Stimulated activated CD8-positive, alpha-beta memory T cell treated with anti-CD3 and anti-CD28 coated beads, Interleukin-15, amount 100 ng/mL, for 4 hours (primary cell): ENCODE measurements around the gene ZBTB25.

Experiments
- DNase-seq, 2 donors: peaks; one replicate each; pipeline ENCODE4 v3.0.0-alpha.2; 2020; ENCODE audit warnings: low read depth in 2 of 2

The ZBTB25 gene

GRCh38 chr14:64442300-64442988 is 61.2 kb downstream of the ZBTB25 start:
- DNase-seq = no peak

- DNase-seq = no peak
These were observed 63.1 kb downstream of the ZBTB25 start for GRCh38 chr14:64440494-64440893.

DNA sequence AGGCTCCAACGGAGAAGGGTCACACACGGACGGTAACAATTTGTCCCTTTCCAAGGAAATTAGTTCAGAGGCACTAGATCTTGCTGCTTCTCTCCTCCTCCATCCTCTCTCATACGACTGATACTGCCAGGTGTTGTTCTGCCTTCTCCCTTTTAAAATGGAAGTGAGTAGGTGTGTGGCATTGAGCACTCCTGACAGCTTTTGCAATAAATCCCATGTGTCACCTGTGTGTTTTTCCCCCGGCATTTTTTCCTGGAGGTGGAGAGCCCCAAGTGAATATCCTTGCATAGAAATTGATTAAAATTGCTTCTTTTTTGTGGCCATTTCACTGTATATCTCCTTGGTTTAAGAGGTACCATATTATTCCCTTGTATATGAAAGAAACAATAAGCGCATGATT is 64.5 kb downstream of the ZBTB25 start:
- DNase-seq = no peak

- DNase-seq = peak in 1 of 2 donors; percentile 3
These were observed 65.3 kb downstream of the ZBTB25 start for GRCh38 chr14:64438181-64438841.

GRCh38 chr14:64434528-64434927 is 69.1 kb downstream of the ZBTB25 start:
- DNase-seq = no peak

- no peak for DNase-seq
These were observed 79.7 kb downstream of the ZBTB25 start for GRCh38 chr14:64423987-64424386.

GRCh38 chr14:64422756-64423155 is 80.9 kb downstream of the ZBTB25 start:
- no peak for DNase-seq

DNA sequence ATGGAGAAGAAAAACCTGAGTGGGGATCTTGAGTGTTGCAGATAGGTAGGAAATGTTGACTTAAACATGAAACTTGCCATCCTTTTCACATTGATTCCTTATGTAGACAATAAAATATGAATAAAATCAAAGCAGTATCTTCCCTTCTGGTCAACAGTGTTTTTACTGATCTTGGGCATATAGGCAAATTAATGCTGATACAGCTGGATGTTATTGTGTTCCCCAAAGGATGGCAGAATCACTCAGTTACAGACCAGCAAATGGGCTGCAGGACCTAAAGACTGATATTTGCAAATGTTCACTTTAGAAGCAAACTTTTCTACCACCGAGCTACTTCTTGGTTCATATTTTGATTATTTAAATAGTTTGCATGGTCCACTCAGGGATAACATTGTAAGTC is 81.6 kb downstream of the ZBTB25 start:
- no peak for DNase-seq

DNA sequence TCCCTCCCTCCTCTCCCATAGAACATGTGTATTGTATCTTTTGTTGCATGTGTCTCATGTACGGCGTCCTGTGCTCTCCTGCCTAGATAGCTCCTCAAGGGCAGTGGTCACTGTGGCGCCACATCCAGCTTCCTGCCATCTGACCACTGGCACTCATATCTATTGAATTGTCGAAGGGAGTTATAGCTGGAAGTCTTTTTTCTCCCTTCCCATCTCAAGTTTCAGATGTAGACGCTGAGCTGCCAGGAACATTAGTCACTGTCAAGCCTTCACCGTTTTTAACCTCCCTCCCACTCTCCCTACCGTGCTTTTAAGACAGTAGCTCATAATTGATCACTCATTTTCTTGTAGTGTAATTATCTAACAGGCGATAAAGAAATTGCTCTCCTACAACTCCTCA is 82.5 kb downstream of the ZBTB25 start:
- no peak for DNase-seq

DNA sequence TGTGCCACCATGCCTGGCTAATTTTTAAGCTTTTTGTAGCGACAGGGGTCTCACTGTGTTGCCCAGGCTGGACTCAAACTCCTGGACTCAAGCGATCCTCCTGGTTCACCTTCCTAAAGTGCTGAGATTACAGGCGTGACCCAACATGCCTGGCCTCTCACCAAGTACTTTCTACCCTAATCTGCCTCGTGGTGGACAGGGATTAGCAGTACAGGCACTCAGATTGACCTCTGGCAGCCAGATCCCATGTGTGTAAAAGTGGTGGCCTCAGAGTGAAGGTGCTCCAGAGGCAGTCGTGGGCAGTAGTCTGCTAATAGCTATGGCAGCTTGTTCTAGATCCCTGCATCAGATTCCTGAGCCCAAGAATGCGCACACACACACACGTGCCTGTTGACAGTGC is 84.6 kb downstream of the ZBTB25 start:
- no peak for DNase-seq

DNA sequence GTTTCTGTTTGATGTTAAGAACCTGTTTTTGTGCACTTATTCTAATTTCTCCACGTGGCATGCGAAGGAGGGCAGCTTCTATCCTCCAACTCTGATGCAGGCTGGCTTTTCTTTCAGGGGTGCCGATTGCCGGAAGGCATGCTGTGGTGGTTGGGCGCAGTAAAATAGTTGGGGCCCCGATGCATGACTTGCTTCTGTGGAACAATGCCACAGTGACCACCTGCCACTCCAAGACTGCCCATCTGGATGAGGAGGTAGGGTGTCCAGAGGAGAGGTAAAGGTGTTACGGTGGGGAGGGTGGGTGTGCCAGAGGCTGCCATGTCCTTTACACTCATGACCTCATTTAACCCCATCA is 85.9 kb downstream of the ZBTB25 start:
- DNase-seq = no peak

DNA sequence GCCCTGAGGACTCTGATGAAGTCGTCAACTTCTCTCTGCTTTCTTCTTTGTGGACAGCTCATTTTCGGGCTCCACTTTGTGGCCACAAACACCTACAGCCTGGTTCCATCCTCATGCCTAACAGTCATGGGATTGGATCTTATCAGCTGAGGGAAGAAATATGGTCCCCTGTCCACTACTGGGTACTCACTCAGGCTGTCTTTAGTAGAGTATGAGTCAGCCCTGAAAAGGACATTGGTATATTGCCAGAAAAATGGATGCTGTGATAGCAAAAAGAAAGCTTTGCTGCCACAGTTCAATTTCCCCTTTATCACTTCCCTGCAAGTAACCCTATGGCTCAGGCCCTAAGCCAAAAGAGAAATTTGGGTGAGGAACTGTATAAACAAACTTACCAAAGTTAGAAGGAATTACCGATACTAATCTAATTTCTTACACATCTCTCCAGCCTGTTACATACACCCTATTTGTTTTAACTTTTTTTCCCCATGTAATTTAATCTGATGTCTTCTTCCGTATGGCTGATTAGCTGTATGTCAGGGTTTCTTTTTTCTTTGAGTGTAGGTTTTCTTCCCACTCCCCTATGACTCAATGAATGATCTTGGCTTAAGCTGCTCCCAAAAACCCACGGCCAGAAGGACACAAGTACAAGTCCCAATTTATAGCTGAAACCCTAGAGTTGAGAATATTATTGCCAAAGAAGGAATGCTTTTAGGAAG is 86.4 kb downstream of the ZBTB25 start:
- DNase-seq = no peak

DNA sequence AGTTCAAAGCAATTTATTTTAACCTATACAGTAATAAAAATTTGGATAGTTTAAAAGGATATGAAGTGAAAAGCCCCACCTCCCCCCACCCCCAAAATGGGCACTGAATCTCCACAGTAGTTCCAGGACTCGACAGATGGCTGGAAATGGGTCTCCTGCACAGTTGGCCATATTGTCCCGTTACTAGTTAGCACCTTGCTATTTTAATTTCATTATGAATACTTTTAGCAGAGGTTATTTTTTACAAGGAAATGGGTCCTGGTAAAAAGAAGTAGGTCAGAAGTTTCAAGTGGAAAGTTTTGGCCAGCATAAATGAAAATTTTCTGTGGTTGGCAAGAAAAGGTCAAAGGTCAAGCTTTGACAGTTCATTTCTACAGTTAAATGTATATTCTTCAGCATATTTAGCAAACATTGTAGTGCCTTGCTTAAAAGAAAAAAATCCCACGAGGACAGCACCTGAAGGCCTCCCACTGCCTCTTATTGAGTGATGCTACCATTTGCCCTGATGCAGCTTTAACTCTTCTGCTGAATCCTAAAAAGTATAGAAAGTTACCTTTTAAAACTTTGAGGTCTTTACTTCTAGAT is 87.2 kb downstream of the ZBTB25 start:
- DNase-seq = no peak

- DNase-seq = no peak
These were observed 91.4 kb downstream of the ZBTB25 start for GRCh38 chr14:64412237-64412636.

DNA sequence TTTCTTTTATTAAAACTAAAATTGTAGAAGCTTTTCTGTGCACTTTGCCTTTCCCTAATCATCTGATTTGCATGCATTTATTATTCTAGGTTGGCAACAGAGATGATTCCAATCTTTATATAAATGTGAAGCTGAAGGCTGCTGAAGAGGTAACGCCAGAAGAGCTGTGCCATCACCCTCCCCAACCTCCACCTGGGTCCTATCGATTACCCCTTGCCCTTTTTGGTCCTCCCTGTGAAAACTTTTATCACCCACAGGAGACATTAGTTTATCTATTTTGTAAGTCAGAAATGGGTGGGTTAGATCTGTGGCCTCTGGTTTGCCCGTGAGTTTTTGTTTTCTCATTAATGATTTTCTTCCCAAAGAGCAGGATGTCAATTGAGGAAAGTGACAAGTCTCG is 92.6 kb downstream of the ZBTB25 start:
- no peak for DNase-seq

GRCh38 chr14:64410084-64410774 is 93.4 kb downstream of the ZBTB25 start:
- no peak for DNase-seq

DNA sequence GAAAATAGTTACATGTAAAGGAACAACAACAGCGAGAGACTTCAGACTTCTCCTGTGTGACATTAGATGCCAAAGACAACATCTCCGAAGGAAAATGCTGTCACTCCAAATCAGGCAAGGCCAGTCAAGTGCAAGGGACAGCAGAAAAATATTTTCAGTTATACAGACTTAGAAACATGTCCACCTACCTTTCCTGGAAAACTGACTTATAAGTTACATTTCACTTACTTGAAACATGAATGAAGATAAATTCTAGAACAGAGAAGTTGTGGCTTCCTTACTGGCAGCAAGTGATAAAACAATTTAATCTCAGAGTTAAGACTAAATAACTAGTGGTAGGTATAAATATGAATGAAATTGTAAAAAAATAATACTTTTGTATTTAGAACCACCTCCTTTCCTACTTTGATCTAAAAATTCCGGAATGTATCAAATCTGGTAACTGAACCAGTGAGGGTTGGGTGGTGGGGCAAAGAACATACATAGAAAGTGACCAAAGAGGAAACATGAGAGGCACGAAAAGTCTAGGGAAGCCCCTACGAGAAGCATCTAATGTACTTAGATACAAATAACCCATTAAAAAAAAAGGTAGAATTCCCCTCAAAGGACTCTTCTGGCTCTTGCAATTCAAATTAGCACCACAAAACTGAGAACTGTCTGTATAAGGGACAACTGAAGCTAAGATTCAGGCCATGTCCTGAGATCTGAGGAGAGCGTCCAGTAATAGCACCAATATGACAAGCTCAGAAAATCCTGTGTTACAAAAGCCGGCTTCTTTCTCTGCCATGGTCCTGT is 94.3 kb downstream of the ZBTB25 start:
- DNase-seq = no peak

DNA sequence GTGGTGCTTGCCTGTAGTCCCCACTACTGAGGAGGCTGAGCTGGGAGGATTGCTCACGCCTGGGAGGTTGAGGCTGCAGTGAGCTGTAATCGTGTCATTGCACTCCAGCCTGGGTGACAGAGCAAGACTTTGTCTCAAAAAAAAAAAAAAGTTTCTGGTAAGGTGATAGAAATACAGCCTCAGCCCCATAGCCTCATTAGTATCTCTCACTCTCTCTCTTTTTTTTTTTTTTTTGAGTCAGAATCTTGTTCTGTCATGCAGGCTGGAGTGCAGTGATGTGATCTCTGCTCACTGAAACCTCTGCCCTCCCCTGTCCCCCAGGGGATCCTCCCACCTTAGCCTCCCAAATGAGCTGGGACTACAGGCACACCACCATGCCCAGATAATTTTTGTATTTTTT is 96.3 kb downstream of the ZBTB25 start:
- DNase-seq = no peak

- no peak for DNase-seq
These were observed 98.3 kb downstream of the ZBTB25 start for GRCh38 chr14:64405295-64405694.

- no peak for DNase-seq
These were observed 101.7 kb downstream of the ZBTB25 start for GRCh38 chr14:64401949-64402348.

GRCh38 chr14:64400829-64401459 is 102.7 kb downstream of the ZBTB25 start:
- DNase-seq = no peak
